GM19438 (cell line): ENCODE data around the gene TAS1R3.

Experiments
- ATAC-seq: cut with Tn5 transposase; IDR thresholded peaks from one replicate; pipeline ENCODE4 v1.9.1; 2021; ENCODE audit warnings: low read depth; ENCODE audit not compliant: unreplicated experiment

The TAS1R3 gene

GRCh38 chr1:1349256-1350012 lies 18.4 kb downstream of the TAS1R3 start, which contains the start of gene DVL1:
DVL1 (minus strand) TSS chr1:1349418; CDS start chr1:1349065, 353 bp downstream.
- no peak for ATAC-seq

- no peak for ATAC-seq
Measured at GRCh38 chr1:1351511-1352427, 20.7 kb downstream of the TAS1R3 start.

- ATAC-seq: no peak
Measured at GRCh38 chr1:1352786-1353388, 21.8 kb downstream of the TAS1R3 start.

- ATAC-seq: no peak
Measured at GRCh38 chr1:1353389-1354151, 22.5 kb downstream of the TAS1R3 start.

- ATAC-seq: no peak
Measured at GRCh38 chr1:1354271-1355247, 23.5 kb downstream of the TAS1R3 start.

GRCh38 chr1:1355416-1355815 lies 24.3 kb downstream of the TAS1R3 start:
- no peak for ATAC-seq

- ATAC-seq: no peak
Measured at GRCh38 chr1:1356166-1356795, 25.2 kb downstream of the TAS1R3 start.

- ATAC-seq: no peak
Measured at GRCh38 chr1:1356796-1357401, 25.8 kb downstream of the TAS1R3 start.

GRCh38 chr1:1357871-1358432 lies 26.9 kb downstream of the TAS1R3 start:
- no peak for ATAC-seq

GRCh38 chr1:1358433-1359271 lies 27.6 kb downstream of the TAS1R3 start, which contains the start of gene MXRA8:
MXRA8 (minus strand) TSS chr1:1358555; CDS start chr1:1358504, 51 bp downstream.
- ATAC-seq: no peak

- ATAC-seq: no peak
Measured at GRCh38 chr1:1359308-1359663, 28.2 kb downstream of the TAS1R3 start.

GRCh38 chr1:1359664-1360468 lies 28.8 kb downstream of the TAS1R3 start:
- no peak for ATAC-seq

GRCh38 chr1:1360506-1361169 lies 29.6 kb downstream of the TAS1R3 start:
- no peak for ATAC-seq

- no peak for ATAC-seq
Measured at GRCh38 chr1:1361233-1361981, 30.3 kb downstream of the TAS1R3 start.

- ATAC-seq: no peak
Measured at GRCh38 chr1:1361982-1362423, 30.9 kb downstream of the TAS1R3 start.
